Naive thymus-derived CD8-positive, alpha-beta T cell (primary cell): Measurements from ENCODE around the gene TTBK2. TPM values are rescaled to one million over a fixed set of nuclear protein-coding genes. Genes with fewer than 3 reads are reported as not detected.
"Not testable (repeated sequence)": the region's sequence is repeated elsewhere in the genome, so short reads cannot be mapped to it uniquely, and the experiment has no call there.

Experiments used
- ATAC-seq, 2 donors: fragments of 150-1000 bp; cut with Tn5 transposase in 1 of 2; sonication (Bioruptor Pico), chemical (Tn5 transposase) in 1 of 2; 1 replicate in 1 of 2; 2 replicates in 1 of 2; pipeline ENCODE4 v1.10.0; 2021; ENCODE audit warnings: mild to moderate bottlenecking in 2 of 2, moderate library complexity in 2 of 2
- POLR2A ChIA-PET: fragments of 350-600 bp; sonication (Branson Sonifier 250); formaldehyde crosslinking; loops from one replicate; lab custom pipeline; 2021; ENCODE audit warnings: antibody characterized with exemption; lab: Charles Lee
- DNase-seq, 10 donors: peaks; one replicate each; pipeline versions ENCODE4 v3.0.0 to v3.0.0-alpha.2; 2020 to 2022
- H3K27ac Mint-ChIP-seq, 10 donors: one replicate each; pipeline ENCODE4 v1.8.0; 2020 to 2022; ENCODE audit warnings: mild to moderate bottlenecking in 10 of 10, mixed read lengths in 10 of 10, moderate library complexity in 4 of 10, inconsistent platforms in 1 of 10
- H3K27me3 Mint-ChIP-seq, 5 donors: one replicate each; pipeline ENCODE4 v1.8.0; 2021 to 2022; ENCODE audit warnings: mixed read lengths in 5 of 5
- H3K36me3 Mint-ChIP-seq, 3 donors: one replicate each; pipeline ENCODE4 v1.8.0; 2020 to 2022; ENCODE audit warnings: mixed read lengths in 3 of 3, mild to moderate bottlenecking in 2 of 3, inconsistent platforms in 1 of 3
- H3K4me1 Mint-ChIP-seq, 4 donors: one replicate each; pipeline ENCODE4 v1.8.0; 2021 to 2022; ENCODE audit warnings: mixed read lengths in 4 of 4
- H3K4me3 Mint-ChIP-seq, 10 donors: one replicate each; pipeline ENCODE4 v1.8.0; 2020 to 2022; ENCODE audit warnings: mild to moderate bottlenecking in 10 of 10, mixed read lengths in 10 of 10, moderate library complexity in 6 of 10, inconsistent platforms in 1 of 10
- H3K9me3 Mint-ChIP-seq, 9 donors: one replicate each; pipeline ENCODE4 v1.8.0; 2020 to 2022; ENCODE audit warnings: mixed read lengths in 9 of 9, mild to moderate bottlenecking in 3 of 9, inconsistent platforms in 1 of 9, moderate library complexity in 1 of 9
- polyA plus RNA-seq, 3 donors: library from polyadenylated mRNA; unstranded; fragments of 300-500 nt; fragmentation: Illumina TruSeq; gene quantifications; one replicate each; pipeline ENCODE4 v1.2.3, GENCODE V29; 2021
- total RNA-seq, 8 experiments: library from RNA in 2 of 8; stranded (reverse) in 2 of 8; gene quantifications; one replicate each; pipeline ENCODE4 v1.2.3 and lab custom pipeline; 2021 to 2026

The TTBK2 gene
- total and polyA plus RNA-seq, 5 experiments from 2014 or later, result 11.2 to 32.1 (median 13.4) TPM

GRCh38 chr15:42891569-42891968, 29.0 kb downstream of the TTBK2 start:
- no peak for DNase-seq
- ATAC-seq, result no peak
- Mint-ChIP-seq H3K27me3 (no peaks in the 10 kb centered on the region), H3K9me3 (peaks cover 2 to 11% (median 7%) of the 10 kb centered on the region in 9 donors), H3K4me3 (no peak overlapping the region), H3K27ac (no peak overlapping the region), H3K36me3 (peaks cover 6 to 20% (median 9%) of the 10 kb centered on the region in 3 donors), H3K4me1 (peaks cover 6 to 12% (median 8%) of the 10 kb centered on the region in 4 donors)
- POLR2A ChIA-PET, result no interaction called here

- ATAC-seq, result no peak
- no peak for DNase-seq
- H3K36me3 Mint-ChIP-seq, result peaks cover 6 to 26% (median 15%) of the 10 kb centered on the region in 3 donors
- H3K9me3 Mint-ChIP-seq, result peaks cover 5 to 22% (median 16%) of the 10 kb centered on the region in 9 donors
- POLR2A ChIA-PET, result no interaction called here
- no peak overlapping the region for H3K4me3 Mint-ChIP-seq
- peaks cover 6 to 14% (median 7%) of the 10 kb centered on the region in 4 donors for H3K4me1 Mint-ChIP-seq
- no peaks in the 10 kb centered on the region for H3K27me3 Mint-ChIP-seq
- no peak overlapping the region for H3K27ac Mint-ChIP-seq
Measured at GRCh38 chr15:42890161-42890913, 30.2 kb downstream of the TTBK2 start.

GRCh38 chr15:42887384-42887783, 33.2 kb downstream of the TTBK2 start:
- peaks cover 2 to 35% (median 18%) of the 10 kb centered on the region in 9 donors for H3K9me3 Mint-ChIP-seq
- peaks cover 11 to 23% (median 16%) of the 10 kb centered on the region in 3 donors for H3K36me3 Mint-ChIP-seq
- DNase-seq, POLR2A ChIA-PET, H3K27ac Mint-ChIP-seq, H3K4me3 Mint-ChIP-seq, ATAC-seq, H3K27me3 Mint-ChIP-seq: not testable (repeated sequence)
- H3K4me1 Mint-ChIP-seq, result peaks cover 3 to 20% (median 9%) of the 10 kb centered on the region in 4 donors

- DNase-seq (no peak), ATAC-seq (no peak)
- Mint-ChIP-seq H3K4me3 (no peak overlapping the region), H3K9me3 (peaks cover under 1 to 23% (median 7%) of the 10 kb centered on the region in 9 donors), H3K36me3 (peaks cover 4 to 27% (median 16%) of the 10 kb centered on the region in 3 donors), H3K4me1 (peaks cover 3 to 13% (median 11%) of the 10 kb centered on the region in 4 donors), H3K27me3 (no peaks in the 10 kb centered on the region), H3K27ac (peak overlapping the region in 2 of 10 donors; percentile 41 to 53)
- POLR2A ChIA-PET, result no interaction called here
Measured at GRCh38 chr15:42880121-42880520, 40.5 kb downstream of the TTBK2 start.

- Mint-ChIP-seq H3K36me3 (peaks cover 0 to 23% (median 11%) of the 10 kb centered on the region in 3 donors), H3K4me3 (no peak overlapping the region), H3K4me1 (peaks cover 3 to 9% (median 7%) of the 10 kb centered on the region in 4 donors), H3K27ac (peak overlapping the region in 1 of 10 donors; percentile 41), H3K9me3 (peaks cover 0 to 16% (median 4%) of the 10 kb centered on the region in 9 donors), H3K27me3 (no peaks in the 10 kb centered on the region)
- ATAC-seq (no peak), DNase-seq (no peak)
- POLR2A ChIA-PET, result no interaction called here
Measured at GRCh38 chr15:42879443-42879842, 41.1 kb downstream of the TTBK2 start.

GRCh38 chr15:42876224-42876623, 44.4 kb downstream of the TTBK2 start:
- POLR2A ChIA-PET, result no interaction called here

GRCh38 chr15:42868683-42869082, 51.9 kb downstream of the TTBK2 start:
- POLR2A ChIA-PET, result no interaction called here
- no peak overlapping the region for H3K4me3 Mint-ChIP-seq
- ATAC-seq (no peak), DNase-seq (no peak)
- H3K9me3 Mint-ChIP-seq, result no peaks in the 10 kb centered on the region
- peaks cover 4 to 49% (median 28%) of the 10 kb centered on the region in 3 donors for H3K36me3 Mint-ChIP-seq
- no peak overlapping the region for H3K27ac Mint-ChIP-seq
- peaks cover 0 to 9% (median 2%) of the 10 kb centered on the region in 4 donors for H3K4me1 Mint-ChIP-seq
- no peaks in the 10 kb centered on the region for H3K27me3 Mint-ChIP-seq

More at GRCh38 chr15:42876224-42876623, 44.4 kb downstream of the TTBK2 start:
- Mint-ChIP-seq H3K9me3 (no peaks in the 10 kb centered on the region), H3K27ac (no peak overlapping the region), H3K4me3 (no peak overlapping the region), H3K36me3 (peaks cover 0 to 28% (median 3%) of the 10 kb centered on the region in 3 donors), H3K27me3 (no peaks in the 10 kb centered on the region), H3K4me1 (peaks cover 3 to 9% (median 7%) of the 10 kb centered on the region in 4 donors)
- DNase-seq, result no peak
- no peak for ATAC-seq

GRCh38 chr15:42863572-42864239, 56.9 kb downstream of the TTBK2 start:
- H3K4me1 Mint-ChIP-seq, result peaks cover 0 to 17% (median 4%) of the 10 kb centered on the region in 4 donors
- POLR2A ChIA-PET, result no interaction called here

GRCh38 chr15:42858999-42859789, 61.4 kb downstream of the TTBK2 start:
- ATAC-seq (no peak), DNase-seq (no peak)
- Mint-ChIP-seq H3K9me3 (no peaks in the 10 kb centered on the region), H3K27ac (peak overlapping the region in 2 of 10 donors; percentile 14 to 74), H3K4me1 (peaks cover 0 to 13% (median 3%) of the 10 kb centered on the region in 4 donors), H3K4me3 (no peak overlapping the region), H3K36me3 (peaks cover 19 to 72% (median 55%) of the 10 kb centered on the region in 3 donors), H3K27me3 (no peaks in the 10 kb centered on the region)
- POLR2A ChIA-PET, result no interaction called here

More at GRCh38 chr15:42863572-42864239, 56.9 kb downstream of the TTBK2 start:
- no peak for DNase-seq
- no peak for ATAC-seq
- H3K4me3 Mint-ChIP-seq, result no peak overlapping the region
- H3K36me3 Mint-ChIP-seq, result peaks cover 18 to 69% (median 56%) of the 10 kb centered on the region in 3 donors
- H3K27me3 Mint-ChIP-seq, result no peaks in the 10 kb centered on the region
- no peak overlapping the region for H3K27ac Mint-ChIP-seq
- no peaks in the 10 kb centered on the region for H3K9me3 Mint-ChIP-seq

GRCh38 chr15:42858540-42858939, 62.0 kb downstream of the TTBK2 start:
- ATAC-seq (no peak), DNase-seq (no peak)
- Mint-ChIP-seq H3K27me3 (no peaks in the 10 kb centered on the region), H3K27ac (no peak overlapping the region), H3K4me3 (no peak overlapping the region), H3K4me1 (peaks cover 0 to 7% (median 3%) of the 10 kb centered on the region in 4 donors), H3K9me3 (no peaks in the 10 kb centered on the region), H3K36me3 (peaks cover 19 to 71% (median 50%) of the 10 kb centered on the region in 3 donors)
- POLR2A ChIA-PET, result no interaction called here

GRCh38 chr15:42854576-42854975, 66.0 kb downstream of the TTBK2 start:
- peaks cover 5 to 62% (median 36%) of the 10 kb centered on the region in 3 donors for H3K36me3 Mint-ChIP-seq
- H3K4me1 Mint-ChIP-seq, result peaks cover 0 to 2% (median under 1%) of the 10 kb centered on the region in 4 donors
- no peaks in the 10 kb centered on the region for H3K27me3 Mint-ChIP-seq
- POLR2A ChIA-PET, result no interaction called here
- ATAC-seq, result no peak
- no peak for DNase-seq
- no peaks in the 10 kb centered on the region for H3K9me3 Mint-ChIP-seq
- no peak overlapping the region for H3K27ac Mint-ChIP-seq
- no peak overlapping the region for H3K4me3 Mint-ChIP-seq

- Mint-ChIP-seq H3K36me3 (peaks cover 0 to 37% (median 22%) of the 10 kb centered on the region in 3 donors), H3K27ac (no peak overlapping the region), H3K27me3 (no peaks in the 10 kb centered on the region), H3K9me3 (no peaks in the 10 kb centered on the region), H3K4me3 (no peak overlapping the region), H3K4me1 (no peaks in the 10 kb centered on the region)
- no peak for ATAC-seq
- POLR2A ChIA-PET, result no interaction called here
- no peak for DNase-seq
Measured at GRCh38 chr15:42849836-42850235, 70.7 kb downstream of the TTBK2 start.
